Adrenal gland (tissue), 12 donors: Measurements from ENCODE around the gene SSTR3. TPM values are rescaled to one million over a fixed set of nuclear protein-coding genes. Genes with fewer than 3 reads are reported as not detected.

Source experiments
- DNase-seq, 7 donors: peaks; one replicate each; pipeline ENCODE4 v3.0.0-alpha.2; 2019 to 2020
- H3K27ac ChIP-seq, 5 donors: fragments of 200-600 bp; sonication (generic) in 4 of 5; 1 replicate in 3 of 5; 2 replicates in 2 of 5; pipeline versions ENCODE4 v1.5.1 to v1.8.0; 2016 to 2020; ENCODE audit warnings: mild to moderate bottlenecking in 1 of 5
- H3K27me3 ChIP-seq: fragments of 200-600 bp; 2 replicates; pipeline ENCODE4 v1.8.0; 2021
- H3K36me3 ChIP-seq, 2 donors: fragments of 200-600 bp; replicated peaks in 1 of 2; 1 replicate in 1 of 2; 2 replicates in 1 of 2; pipeline versions ENCODE4 v1.5.1 to v1.8.0; 2018 to 2022
- H3K4me1 ChIP-seq, 2 donors: fragments of 200-600 bp; replicated peaks in 1 of 2; 1 replicate in 1 of 2; 2 replicates in 1 of 2; pipeline versions ENCODE4 v1.5.1 to v1.8.0; 2018 to 2021
- H3K4me3 ChIP-seq, 4 donors: fragments of 200-600 bp; sonication (generic) in 3 of 4; one replicate each; pipeline ENCODE4 v1.5.1; 2016 to 2018
- H3K9me3 ChIP-seq, 3 donors: fragments of 200-600 bp; sonication (generic) in 1 of 3; replicated peaks in 1 of 3; 1 replicate in 2 of 3; 2 replicates in 1 of 3; pipeline versions ENCODE4 v1.5.1 to v1.8.0; 2016 to 2021
- CTCF ChIP-seq, 6 experiments: fragments of 450-650 bp in 4 of 6; fragments of 200-600 bp in 2 of 6; sonication (generic) in 1 of 6; IDR thresholded peaks; 1 replicate in 5 of 6; 2 replicates in 1 of 6; pipeline versions ENCODE4 v1.5.1 to v1.8.0; 2016 to 2021; ENCODE audit warnings: antibody characterized with exemption in 6 of 6, mild to moderate bottlenecking in 2 of 6, moderate library complexity in 1 of 6
- POLR2A ChIP-seq, 2 donors: fragments of 450-650 bp; IDR thresholded peaks; one replicate each; pipeline ENCODE4 v1.6.1; 2017; ENCODE audit warnings: antibody characterized with exemption in 2 of 2, mild to moderate bottlenecking in 2 of 2, moderate library complexity in 1 of 2
- WGBS, 4 donors: extraction: QIAGEN DNeasy Blood & Tissue Kit in 2 of 4; methylation state at CpG; one replicate each; pipeline versions ENCODE4 v1.1.5 to v1.1.7; 2013 to 2017; 5-methylcytosine and 5-hydroxymethylcytosine counted together
- intact Hi-C, 2 donors: fragments of 100-400 bp; cut with DNase I; formaldehyde crosslinking; loops; one replicate each; pipeline versions ENCODE4 v1.14.1 to v1.15.0; 2022 to 2023
- polyA plus RNA-seq, 3 donors: library from polyadenylated mRNA; stranded (reverse); fragments of 200-250 nt in 2 of 3; fragments of 350-450 nt in 1 of 3; fragmentation: Illumina TruSeq in 1 of 3; extraction: RNeasy Lipid Tissue Mini Kit (QIAGEN cat#74804) in 1 of 3; gene quantifications; one replicate each; pipeline ENCODE4 v1.2.3, GENCODE V29; 2013 to 2014
- total RNA-seq, 9 donors: library from RNA; depleted of rRNA in 4 of 9; stranded (reverse); fragments of >200 nt in 4 of 9; fragments of 120-200 nt in 1 of 9; fragmentation: NEBNext Ultra II Directional in 1 of 9; extraction: Animal tissue kit (Norgen Biotek cat#: 25700) in 1 of 9; gene quantifications; one replicate each; pipeline versions ENCODE4 v1.1.0 to v1.2.4, GENCODE V29; 2013 to 2023
- donor health status: healthy with polysubstance abuse.
- donor health status: Bipolar disorder and iron deficiency.
- donor health status: DM: yes; HTN: yes; CAD: no.
- donor health status: DM: no; HTN: no; CAD: no.
- donor health status: DM: no; HTN: no; CAD: no.
- donor health status: DM: yes; HTN: yes; CAD: no.

Gene SSTR3
- total and polyA plus RNA-seq, 12 donors, result 0.28 to 2.0 (median 0.50) TPM; not detected in 1

- intact Hi-C loops, result loop anchor here in 1 of 2 donors (10.0 kb wide), 1 partner anchor 85 kb away; no protein-coding TSS in a partner anchor
- H3K36me3 ChIP-seq, result no peaks in the 10 kb centered on the region
- 87 to 91% (median 89%) methylated on average over 10 of the region's 10 CpGs for WGBS, 4 donors
Observed at GRCh38 chr22:37169947-37170688, 42.2 kb downstream of the SSTR3 start.

GRCh38 chr22:37169406-37169805 lies 42.9 kb downstream of the SSTR3 start:
- H3K27ac ChIP-seq, result no peak overlapping the region
- peaks cover 16 to 34% of the 10 kb centered on the region in 2 donors for H3K4me1 ChIP-seq
- WGBS, 4 donors, result 80 to 96% (median 91%) methylated on average over 8 of the region's 8 CpGs
- no peaks in the 10 kb centered on the region for H3K36me3 ChIP-seq
- no peak overlapping the region for H3K4me3 ChIP-seq
- H3K27me3 ChIP-seq, result no peaks in the 10 kb centered on the region
- intact Hi-C loops, result loop anchor here in 1 of 2 donors (10.0 kb wide), 1 partner anchor 85 kb away; no protein-coding TSS in a partner anchor
- TF ChIP-seq CTCF (IDR thresholded peaks at IDR 0.05) (no peak), POLR2A (IDR thresholded peaks at IDR 0.05) (no peak)
- no peaks in the 10 kb centered on the region for H3K9me3 ChIP-seq
- peak in 2 of 7 donors; percentile 6 for DNase-seq

More at GRCh38 chr22:37169947-37170688, 42.2 kb downstream of the SSTR3 start:
- peak in 4 of 7 donors; percentile 0 to 14 (median 9) for DNase-seq
- no peaks in the 10 kb centered on the region for H3K27me3 ChIP-seq
- H3K9me3 ChIP-seq, result no peaks in the 10 kb centered on the region
- H3K27ac ChIP-seq, result peak overlapping the region in 1 of 5 donors; percentile 38
- H3K4me1 ChIP-seq, result peaks cover 16 to 36% of the 10 kb centered on the region in 2 donors
- TF ChIP-seq POLR2A (IDR thresholded peaks at IDR 0.05) (no peak), CTCF (IDR thresholded peaks at IDR 0.05) (no peak)
- H3K4me3 ChIP-seq, result no peak overlapping the region

GRCh38 chr22:37167981-37168647 lies 44.2 kb downstream of the SSTR3 start:
- H3K27ac ChIP-seq, result peak overlapping the region in 1 of 5 donors; percentile 64
- H3K4me1 ChIP-seq, result peaks cover 13 to 22% of the 10 kb centered on the region in 2 donors
- peak in 3 of 7 donors; percentile 5 to 23 (median 12) for DNase-seq
- no peaks in the 10 kb centered on the region for H3K27me3 ChIP-seq
- intact Hi-C loops, result loop anchor here in 1 of 2 donors (2.0 to 10.0 kb wide), 2 partner anchors 31 to 83 kb away; no protein-coding TSS in a partner anchor
- H3K4me3 ChIP-seq, result no peak overlapping the region
- H3K36me3 ChIP-seq, result no peaks in the 10 kb centered on the region
- WGBS, 4 donors, result 45 to 52% (median 50%) methylated on average over 8 of the region's 8 CpGs
- no peaks in the 10 kb centered on the region for H3K9me3 ChIP-seq
- no peak for TF ChIP-seq CTCF (IDR thresholded peaks at IDR 0.05)
- TF ChIP-seq POLR2A (IDR thresholded peaks at IDR 0.05), result no peak
